Hepatocyte (in vitro differentiated cells): ENCODE measurements around the gene ZNF219. TPM values are rescaled to one million over a fixed set of nuclear protein-coding genes. Genes with fewer than 3 reads are reported as not detected.
A peak's percentile ranks its signal among the peaks of the same experiment; 100 is the strongest.

Experiments
- DNase-seq: peaks from one replicate; pipeline ENCODE4 v3.0.0-alpha.2; 2016; ENCODE audit warnings: low spot score
- H2AFZ ChIP-seq: fragments of 200-600 bp; sonication (generic); 2 replicates; pipeline ENCODE4 v1.6.0; 2016; ENCODE audit warnings: antibody characterized with exemption, mild to moderate bottlenecking
- H3K27ac ChIP-seq: fragments of 200-600 bp; sonication (generic); 2 replicates; pipeline ENCODE4 v1.5.1; 2016; ENCODE audit warnings: mild to moderate bottlenecking
- H3K27me3 ChIP-seq: fragments of 200-600 bp; sonication (generic); 2 replicates; pipeline ENCODE4 v1.6.1; 2016
- H3K36me3 ChIP-seq: fragments of 200-600 bp; sonication (generic); replicated peaks from 2 replicates; pipeline ENCODE4 v1.5.1; 2016; ENCODE audit warnings: low read depth; ENCODE audit not compliant: insufficient read depth
- H3K4me1 ChIP-seq: fragments of 200-600 bp; sonication (generic); 2 replicates; pipeline ENCODE4 v1.5.1; 2016; ENCODE audit warnings: mild to moderate bottlenecking, moderate library complexity; ENCODE audit not compliant: insufficient read depth
- H3K4me2 ChIP-seq: fragments of 200-600 bp; sonication (generic); 2 replicates; pipeline ENCODE4 v1.6.0; 2016
- H3K4me3 ChIP-seq: fragments of 200-600 bp; sonication (generic); 2 replicates; pipeline ENCODE4 v1.5.1; 2016; ENCODE audit warnings: mild to moderate bottlenecking
- H3K79me2 ChIP-seq: fragments of 200-600 bp; sonication (generic); 2 replicates; pipeline ENCODE4 v1.6.0; 2017; ENCODE audit warnings: mild to moderate bottlenecking
- H3K9me2 ChIP-seq: fragments of 200-600 bp; sonication (generic); replicated peaks from 2 replicates; pipeline ENCODE4 v1.6.0; 2017; ENCODE audit warnings: mild to moderate bottlenecking; ENCODE audit not compliant: insufficient read depth
- H3K9me3 ChIP-seq: fragments of 200-600 bp; sonication (generic); 2 replicates; pipeline ENCODE4 v1.5.1; 2016; ENCODE audit warnings: low read depth, mild to moderate bottlenecking
- H4K20me1 ChIP-seq: fragments of 200-600 bp; sonication (generic); 2 replicates; pipeline ENCODE4 v1.6.0; 2016; ENCODE audit warnings: mild to moderate bottlenecking; ENCODE audit not compliant: insufficient read depth, poor library complexity, severe bottlenecking
- CTCF ChIP-seq: fragments of 200-600 bp; sonication (generic); IDR thresholded peaks from 2 replicates; pipeline ENCODE4 v1.5.1; 2016; ENCODE audit warnings: antibody characterized with exemption, mild to moderate bottlenecking; ENCODE audit not compliant: poor library complexity
- EZH2 ChIP-seq: fragments of 200-600 bp; sonication (generic); IDR thresholded peaks from 2 replicates; pipeline ENCODE4 v1.6.1; 2016; ENCODE audit warnings: antibody characterized with exemption, mild to moderate bottlenecking, borderline replicate concordance
- EZH2phosphoT487 ChIP-seq: fragments of 200-600 bp; sonication (generic); IDR thresholded peaks from one replicate; pipeline ENCODE4 v1.6.1; 2018; ENCODE audit warnings: antibody characterized with exemption, mild to moderate bottlenecking, low read depth, moderate library complexity; ENCODE audit not compliant: unreplicated experiment, severe bottlenecking
- WGBS: methylation state at CpG from one replicate; pipeline ENCODE4 v1.1.6; 2016; ENCODE audit warnings: low lambda C conversion rate; ENCODE audit errors: missing lambda C conversion rate; 5-methylcytosine and 5-hydroxymethylcytosine counted together
- polyA plus RNA-seq: library from polyadenylated mRNA; unstranded; fragments of >200 nt; fragmentation: Nextera tagmentation; extraction: Ambion mirVana; gene quantifications from 2 replicates; pipeline ENCODE4 v1.2.1, GENCODE V29; 2016
- total RNA-seq: library from RNA; depleted of rRNA; stranded (reverse); fragments of >200 nt; gene quantifications from 2 replicates; pipeline ENCODE4 v1.2.3, GENCODE V29; 2014

Gene ZNF219
- total and polyA plus RNA-seq, 2 experiments from 2014 or later = 25.1 to 29.5 TPM

GRCh38 chr14:21136024-21136423 is 37.6 kb upstream of the ZNF219 start:
- no peaks in the 10 kb centered on the region for H3K9me2 ChIP-seq
- H3K36me3 ChIP-seq = no peaks in the 10 kb centered on the region
- no peak overlapping the region for H3K4me2 ChIP-seq
- no peaks in the 10 kb centered on the region for H3K9me3 ChIP-seq
- 21% methylated on average over 1 of the region's 1 CpG for WGBS
- TF ChIP-seq EZH2phosphoT487 (no peak), CTCF (peak; percentile 58)
- no peaks in the 10 kb centered on the region for H3K79me2 ChIP-seq
- DNase-seq = no peak
- H3K27ac ChIP-seq = no peak overlapping the region
- H2AFZ ChIP-seq = no peak overlapping the region
- H3K27me3 ChIP-seq = no peaks in the 10 kb centered on the region
- H3K4me3 ChIP-seq = no peak overlapping the region
- no peaks in the 10 kb centered on the region for H4K20me1 ChIP-seq
- H3K4me1 ChIP-seq = no peaks in the 10 kb centered on the region

GRCh38 chr14:21133901-21134300 is 35.4 kb upstream of the ZNF219 start:
- Histone ChIP-seq H2AFZ (no peak overlapping the region), H3K27me3 (no peaks in the 10 kb centered on the region)
- DNase-seq = no peak

GRCh38 chr14:21123429-21123828 is 25.0 kb upstream of the ZNF219 start:
- WGBS = 75% methylated on average over 1 of the region's 1 CpG
- Histone ChIP-seq H3K9me3 (no peaks in the 10 kb centered on the region), H2AFZ (no peak overlapping the region)

More at GRCh38 chr14:21133901-21134300, 35.4 kb upstream of the ZNF219 start:
- no peaks in the 10 kb centered on the region for H3K36me3 ChIP-seq
- no peaks in the 10 kb centered on the region for H3K4me1 ChIP-seq
- 84% methylated on average over 1 of the region's 1 CpG for WGBS
- no peaks in the 10 kb centered on the region for H3K79me2 ChIP-seq
- no peak overlapping the region for H3K27ac ChIP-seq
- no peaks in the 10 kb centered on the region for H3K9me3 ChIP-seq
- H3K9me2 ChIP-seq = no peaks in the 10 kb centered on the region
- H3K4me2 ChIP-seq = no peak overlapping the region
- no peaks in the 10 kb centered on the region for H4K20me1 ChIP-seq
- TF ChIP-seq EZH2 = no peak
- no peak for TF ChIP-seq CTCF
- no peak for TF ChIP-seq EZH2phosphoT487
- H3K4me3 ChIP-seq = no peak overlapping the region

More at GRCh38 chr14:21123429-21123828, 25.0 kb upstream of the ZNF219 start:
- Histone ChIP-seq H3K4me3 (no peak overlapping the region), H3K79me2 (no peaks in the 10 kb centered on the region), H4K20me1 (no peaks in the 10 kb centered on the region), H3K9me2 (no peaks in the 10 kb centered on the region), H3K27ac (no peak overlapping the region), H3K36me3 (no peaks in the 10 kb centered on the region), H3K4me2 (no peak overlapping the region), H3K27me3 (no peaks in the 10 kb centered on the region), H3K4me1 (no peaks in the 10 kb centered on the region)
- TF ChIP-seq CTCF (no peak), EZH2 (no peak), EZH2phosphoT487 (no peak)
- DNase-seq = no peak
